WI38 (cell line): ENCODE measurements around the gene MINDY1.
A peak's percentile ranks its signal among the peaks of the same experiment; 100 is the strongest.

Source experiments
- H3K4me3 ChIP-seq: 2 replicates; pipeline ENCODE4 v1.5.1; 2011; ENCODE audit warnings: low read depth, mild to moderate bottlenecking, control low read depth, low read length
- TF ChIP-seq, protein P1 (sequence below): IDR thresholded peaks from 2 replicates; pipeline ENCODE4 v1.5.1; 2012; ENCODE audit warnings: low read depth, mild to moderate bottlenecking, control low read depth, low read length

MINDY1 gene, protein sequence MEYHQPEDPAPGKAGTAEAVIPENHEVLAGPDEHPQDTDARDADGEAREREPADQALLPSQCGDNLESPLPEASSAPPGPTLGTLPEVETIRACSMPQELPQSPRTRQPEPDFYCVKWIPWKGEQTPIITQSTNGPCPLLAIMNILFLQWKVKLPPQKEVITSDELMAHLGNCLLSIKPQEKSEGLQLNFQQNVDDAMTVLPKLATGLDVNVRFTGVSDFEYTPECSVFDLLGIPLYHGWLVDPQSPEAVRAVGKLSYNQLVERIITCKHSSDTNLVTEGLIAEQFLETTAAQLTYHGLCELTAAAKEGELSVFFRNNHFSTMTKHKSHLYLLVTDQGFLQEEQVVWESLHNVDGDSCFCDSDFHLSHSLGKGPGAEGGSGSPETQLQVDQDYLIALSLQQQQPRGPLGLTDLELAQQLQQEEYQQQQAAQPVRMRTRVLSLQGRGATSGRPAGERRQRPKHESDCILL

DNA sequence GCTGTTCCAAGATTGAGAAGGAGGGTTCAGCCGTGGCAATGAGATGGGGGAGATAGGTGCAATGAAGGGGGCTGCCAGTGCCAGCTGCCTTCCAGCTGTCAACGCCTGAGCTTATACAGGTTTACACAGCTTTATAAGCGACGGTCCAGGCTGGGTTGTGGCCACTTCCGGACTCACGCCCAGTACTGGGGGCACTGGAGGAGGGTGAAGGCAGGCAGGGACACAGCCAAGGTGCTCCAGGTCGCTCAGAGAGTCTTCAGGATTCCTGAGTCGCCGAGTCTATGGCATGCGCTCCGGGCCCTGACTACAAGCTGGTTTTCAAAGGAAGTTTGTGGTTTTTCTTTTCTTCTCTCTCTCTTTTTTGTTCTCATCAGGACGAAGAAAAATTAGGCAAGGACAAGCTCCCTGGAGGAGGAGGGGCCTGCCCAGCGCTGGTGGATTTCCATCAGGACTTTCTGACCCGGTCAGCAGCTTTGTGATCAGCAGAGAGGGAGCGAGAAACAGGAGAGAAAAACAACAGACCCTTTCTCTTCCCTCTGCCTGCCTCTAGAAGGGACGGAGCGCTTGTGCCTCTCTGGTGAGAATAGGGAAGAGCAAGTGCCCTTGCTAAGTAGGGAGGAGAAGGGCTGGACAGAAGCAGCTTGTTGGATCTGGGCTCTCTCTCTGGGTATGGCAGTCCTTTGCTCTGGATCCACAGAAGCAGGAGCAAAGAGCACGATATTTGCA, at the start of gene MINDY1:
TSS of gene MINDY1 (minus strand) at position 576 of the 726 bp plus-strand sequence. CDS start 4,285 bp downstream, outside the sequence.
- TF ChIP-seq, protein P1, sequence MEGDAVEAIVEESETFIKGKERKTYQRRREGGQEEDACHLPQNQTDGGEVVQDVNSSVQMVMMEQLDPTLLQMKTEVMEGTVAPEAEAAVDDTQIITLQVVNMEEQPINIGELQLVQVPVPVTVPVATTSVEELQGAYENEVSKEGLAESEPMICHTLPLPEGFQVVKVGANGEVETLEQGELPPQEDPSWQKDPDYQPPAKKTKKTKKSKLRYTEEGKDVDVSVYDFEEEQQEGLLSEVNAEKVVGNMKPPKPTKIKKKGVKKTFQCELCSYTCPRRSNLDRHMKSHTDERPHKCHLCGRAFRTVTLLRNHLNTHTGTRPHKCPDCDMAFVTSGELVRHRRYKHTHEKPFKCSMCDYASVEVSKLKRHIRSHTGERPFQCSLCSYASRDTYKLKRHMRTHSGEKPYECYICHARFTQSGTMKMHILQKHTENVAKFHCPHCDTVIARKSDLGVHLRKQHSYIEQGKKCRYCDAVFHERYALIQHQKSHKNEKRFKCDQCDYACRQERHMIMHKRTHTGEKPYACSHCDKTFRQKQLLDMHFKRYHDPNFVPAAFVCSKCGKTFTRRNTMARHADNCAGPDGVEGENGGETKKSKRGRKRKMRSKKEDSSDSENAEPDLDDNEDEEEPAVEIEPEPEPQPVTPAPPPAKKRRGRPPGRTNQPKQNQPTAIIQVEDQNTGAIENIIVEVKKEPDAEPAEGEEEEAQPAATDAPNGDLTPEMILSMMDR, result peak; percentile 55
- peak within 1 kb of the TSS; percentile 88 for H3K4me3 ChIP-seq

DNA sequence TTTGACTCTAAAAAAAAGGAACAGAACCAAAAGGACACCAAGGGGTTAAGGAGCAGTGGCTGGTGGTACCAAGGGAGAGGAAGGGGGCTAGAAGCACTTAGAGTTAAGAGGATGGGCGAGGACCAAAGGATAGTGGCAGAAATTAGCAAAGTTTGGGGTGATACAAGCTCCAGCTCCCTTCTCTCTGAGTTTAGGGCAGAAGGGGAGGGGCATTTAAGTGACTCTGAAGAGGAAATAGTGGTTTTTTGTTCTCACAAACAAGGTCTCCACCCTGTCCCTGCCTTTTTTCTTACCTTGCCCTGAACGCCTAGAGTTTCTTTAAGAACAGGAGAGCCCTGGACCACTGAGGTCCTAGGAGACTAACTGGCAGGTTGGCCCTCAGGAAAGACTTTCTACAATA, 49.4 kb upstream of the MINDY1 start:
- no peak overlapping the region for H3K4me3 ChIP-seq
- TF ChIP-seq, protein P1, result no peak

DNA sequence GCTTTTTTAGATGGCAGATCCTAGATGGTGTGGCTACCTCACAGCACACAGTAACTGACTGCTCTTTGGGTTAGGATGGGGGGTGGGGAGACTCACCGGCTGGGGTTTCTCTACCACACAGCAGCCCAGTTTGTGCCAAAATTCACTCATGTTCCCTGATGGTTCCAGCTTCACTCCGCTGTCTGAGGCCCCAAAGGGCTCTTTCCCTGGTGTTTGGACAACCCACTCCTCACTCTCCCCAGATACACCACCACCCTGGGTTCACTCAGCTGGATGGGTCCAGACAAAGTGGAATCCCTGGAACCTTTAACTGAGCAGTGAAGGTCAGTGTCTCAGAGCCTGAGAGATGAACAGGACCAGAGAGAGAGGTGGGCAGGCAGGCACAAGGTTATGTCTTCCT, 48.9 kb upstream of the MINDY1 start:
- TF ChIP-seq, protein P1, result no peak
- no peak overlapping the region for H3K4me3 ChIP-seq

DNA sequence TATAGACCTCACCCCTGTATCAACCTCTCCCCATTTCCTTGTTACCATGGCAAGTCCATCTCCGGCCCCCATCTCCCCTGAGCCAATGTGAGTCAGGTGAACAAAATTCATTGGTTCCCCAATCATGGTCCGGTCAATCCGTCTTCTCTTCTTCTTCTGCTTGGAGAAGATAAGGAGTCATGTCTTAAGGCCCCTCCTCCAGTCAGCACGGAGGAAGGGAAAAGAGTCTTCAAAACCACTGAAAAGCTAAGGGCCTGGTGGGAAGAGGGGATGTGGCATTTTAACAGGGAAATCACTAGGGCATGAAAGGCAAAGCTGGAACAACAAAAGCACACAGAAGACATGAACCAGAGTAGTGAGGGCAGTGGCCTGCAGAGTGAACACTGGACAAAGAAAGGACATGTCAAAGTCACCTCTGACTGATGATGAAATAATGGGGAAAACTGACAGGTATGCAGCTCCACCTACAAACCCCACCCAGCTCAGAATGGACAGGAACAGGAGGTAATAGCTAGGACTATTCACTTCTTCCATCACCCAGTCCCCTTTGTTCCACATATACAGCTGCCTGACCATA, 48.4 kb upstream of the MINDY1 start:
- TF ChIP-seq, protein P1, result no peak
- H3K4me3 ChIP-seq, result no peak overlapping the region

DNA sequence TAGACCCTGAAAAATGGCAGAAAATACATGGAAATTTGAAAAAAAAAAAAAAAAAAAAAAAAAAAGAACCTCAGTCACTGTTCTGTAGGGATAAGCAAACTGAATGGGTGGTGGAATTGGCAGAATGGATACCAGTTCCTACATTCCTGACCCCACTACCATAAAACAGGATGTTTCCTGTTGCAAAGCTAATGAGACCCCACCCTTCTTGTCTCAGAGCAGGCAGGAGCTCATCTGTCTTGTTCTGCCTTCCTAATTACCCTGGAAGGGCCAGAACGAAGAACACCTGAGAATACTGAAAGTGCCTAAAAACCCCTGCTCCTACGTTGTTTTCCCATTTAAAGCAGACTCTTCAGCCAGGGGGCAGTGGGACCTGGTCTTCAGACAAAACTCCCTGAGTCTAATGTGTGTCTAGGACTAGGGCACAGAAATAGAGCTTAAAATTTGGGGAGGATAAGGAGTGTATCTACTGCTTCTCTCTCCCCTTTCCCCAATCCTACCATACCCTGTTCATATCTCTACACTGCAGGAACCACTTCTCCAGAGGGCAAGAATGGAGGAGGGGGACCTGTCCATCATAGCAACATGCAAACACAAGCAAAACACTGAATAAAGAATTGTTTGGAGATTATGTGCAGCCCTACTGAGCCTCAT, 44.8 kb upstream of the MINDY1 start:
- no peak overlapping the region for H3K4me3 ChIP-seq
- TF ChIP-seq, protein P1, result no peak

DNA sequence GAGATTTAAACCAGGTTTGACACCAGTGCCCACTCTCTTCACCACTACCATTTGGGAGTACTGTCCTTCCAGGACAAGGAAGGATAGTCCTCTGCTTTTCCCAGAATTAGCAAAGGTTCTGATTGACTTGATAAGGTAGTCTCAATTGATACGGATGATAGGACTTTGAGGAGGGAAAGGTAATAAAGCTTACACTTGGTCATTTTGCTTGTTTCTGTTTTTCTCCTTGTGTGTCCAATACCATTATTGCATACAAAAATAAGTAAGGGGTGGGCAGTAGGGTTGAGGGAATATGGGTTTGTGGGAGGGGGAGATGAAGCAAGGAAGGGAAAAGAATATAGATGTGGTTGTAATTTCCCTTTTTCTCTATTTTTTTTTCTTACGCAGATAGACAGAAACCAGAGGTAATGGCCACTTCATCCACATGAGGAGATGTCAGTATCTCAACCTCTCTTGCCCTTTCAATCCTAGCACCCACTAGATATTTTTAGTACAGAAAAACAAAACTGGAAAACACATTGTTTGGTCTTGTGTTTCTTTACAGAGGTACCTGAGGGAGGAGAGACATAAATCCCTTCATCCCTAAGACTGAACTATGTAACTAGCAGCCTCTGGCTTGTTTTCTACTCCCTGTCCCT, 43.5 kb upstream of the MINDY1 start:
- H3K4me3 ChIP-seq, result no peak overlapping the region
- TF ChIP-seq, protein P1, result no peak
